Measurements from ENCODE around the gene NUP210. TPM values are rescaled to one million over a fixed set of nuclear protein-coding genes. Genes with fewer than 3 reads are reported as not detected.

NUP210 gene
- polyA plus RNA-seq, 1 of the 3 experiments (the other 2 are of a cell fraction): 1.8 TPM

DNA sequence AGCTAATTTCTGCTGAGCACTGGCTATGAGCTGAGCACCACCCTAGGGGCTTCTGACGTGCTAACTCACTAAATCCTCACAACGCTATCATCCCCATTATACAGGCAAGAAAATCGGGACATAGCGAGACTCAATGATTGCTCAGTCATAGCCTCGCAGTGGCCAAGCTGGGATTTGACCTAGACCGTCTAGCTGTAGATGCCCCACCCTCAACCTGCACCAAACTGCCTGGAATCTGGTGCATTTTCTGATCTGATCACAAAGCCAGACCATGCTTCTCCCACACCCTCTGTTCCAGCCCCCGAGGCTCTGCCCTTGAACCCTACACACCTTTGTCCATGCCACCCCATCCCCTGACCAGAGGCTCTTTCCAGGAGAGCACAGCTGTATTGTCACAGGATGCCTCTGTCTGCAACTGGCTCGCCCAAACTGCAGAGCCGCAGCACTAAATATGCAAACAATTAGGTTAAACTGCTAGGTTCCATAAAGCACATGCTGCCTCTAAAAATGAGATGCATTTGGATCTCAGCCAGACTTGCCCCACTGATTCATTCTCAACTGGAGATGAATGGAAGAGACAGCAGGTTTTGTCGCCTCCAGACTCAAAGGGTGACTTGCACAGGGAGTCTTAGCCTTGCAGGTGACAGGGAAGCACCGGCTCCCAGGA lies 95.2 kb downstream of the NUP210 start:
- peak; percentile 46 for DNase-seq
- no peaks in the 10 kb centered on the region for H3F3A ChIP-seq (replicated peaks; ENCODE audit: insufficient read depth)
- H3K4me3 ChIP-seq (ENCODE audit: low read depth in 2 of 2, low read length in 1 of 2): no peak overlapping the region
- 0 out of 2 replicates have a peak, but pooled peaks have one; percentile 35 for TF ChIP-seq MXI1 (IDR thresholded peaks at IDR 0.05; ENCODE audit: low read depth, low read length)
- TF ChIP-seq NRF1 (IDR thresholded peaks at IDR 0.05; ENCODE audit: low read depth, low read length): no peak
- TF ChIP-seq RCOR1 (IDR thresholded peaks at IDR 0.05; ENCODE audit: low read length): no peak
- POLR2A ChIA-PET: no interaction called here
- H3K4me1 ChIP-seq (ENCODE audit: control insufficient read depth in 1 of 2, insufficient read depth in 2 of 2, low read depth in 1 of 2, low read length in 1 of 2): peaks cover 0 to 9% of the 10 kb centered on the region in 2 experiments; a peak in 1 of 4 replicates
- H2AFZ ChIP-seq (ENCODE audit: low read depth): no peak overlapping the region
- CTCF ChIA-PET: interaction anchor here (1.2 to 2.4 kb wide), 5 partner anchors 19 to 233 kb away, joined by 3 to 8 read pairs (median 4); no protein-coding TSS in a partner anchor
- no peak overlapping the region for H3K27ac ChIP-seq (ENCODE audit: low read depth in 2 of 2, low read length in 1 of 2)
- H3K79me2 ChIP-seq (ENCODE audit: insufficient read depth): no peaks in the 10 kb centered on the region
- no peaks in the 10 kb centered on the region for H3K9me3 ChIP-seq
- no peaks in the 10 kb centered on the region; the same call in 1 of the 2 replicates for H3K27me3 ChIP-seq (ENCODE audit: insufficient read depth)
- 67% methylated on average over 11 of the region's 11 CpGs for WGBS (ENCODE audit: low lambda C conversion rate)
- H3K4me2 ChIP-seq: no peak overlapping the region
- no peaks in the 10 kb centered on the region for H4K20me1 ChIP-seq (ENCODE audit: insufficient read depth)
- H3K9ac ChIP-seq: no peak overlapping the region
- H3K9me2 ChIP-seq: no peaks in the 10 kb centered on the region
- H3K36me3 ChIP-seq (replicated peaks in 1 of 2; ENCODE audit: control insufficient read depth in 1 of 2, insufficient read depth in 2 of 2, low read length in 1 of 2): no peaks in the 10 kb centered on the region

DNA sequence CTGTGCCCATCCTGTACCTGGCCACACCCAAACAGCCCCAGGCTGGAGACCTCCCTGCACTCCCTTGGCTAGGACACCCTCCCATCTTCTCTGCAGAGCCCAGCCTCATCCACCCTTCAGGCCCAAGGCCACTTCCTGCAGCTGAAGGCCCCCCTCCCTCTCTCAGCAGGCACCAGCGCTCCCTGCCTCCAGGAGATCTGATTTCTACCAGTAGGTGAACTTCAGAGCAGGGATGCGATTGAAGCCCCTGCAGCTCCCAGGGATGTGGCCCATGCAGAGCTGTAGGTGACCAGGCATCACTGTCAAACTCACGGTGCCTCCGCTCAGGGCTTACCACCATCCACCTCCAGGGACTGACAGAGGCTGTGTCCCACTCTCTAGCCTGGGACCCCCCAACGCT lies 96.3 kb downstream of the NUP210 start:
- TF ChIP-seq MEF2A (IDR thresholded peaks at IDR 0.05; ENCODE audit: borderline replicate concordance, low read depth) (no peak), MXI1 (IDR thresholded peaks at IDR 0.05; ENCODE audit: low read depth, low read length) (no peak), SMC3 (IDR thresholded peaks at IDR 0.05; ENCODE audit: low read depth, low read length) (no peak), GABPA (IDR thresholded peaks at IDR 0.05; ENCODE audit: low read depth) (no peak), NFIC (IDR thresholded peaks at IDR 0.05; ENCODE audit: borderline replicate concordance) (no peak)
- TF ChIP-seq, protein P1, sequence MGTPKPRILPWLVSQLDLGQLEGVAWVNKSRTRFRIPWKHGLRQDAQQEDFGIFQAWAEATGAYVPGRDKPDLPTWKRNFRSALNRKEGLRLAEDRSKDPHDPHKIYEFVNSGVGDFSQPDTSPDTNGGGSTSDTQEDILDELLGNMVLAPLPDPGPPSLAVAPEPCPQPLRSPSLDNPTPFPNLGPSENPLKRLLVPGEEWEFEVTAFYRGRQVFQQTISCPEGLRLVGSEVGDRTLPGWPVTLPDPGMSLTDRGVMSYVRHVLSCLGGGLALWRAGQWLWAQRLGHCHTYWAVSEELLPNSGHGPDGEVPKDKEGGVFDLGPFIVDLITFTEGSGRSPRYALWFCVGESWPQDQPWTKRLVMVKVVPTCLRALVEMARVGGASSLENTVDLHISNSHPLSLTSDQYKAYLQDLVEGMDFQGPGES (IDR thresholded peaks at IDR 0.05; ENCODE audit: low read depth, low read length): no peak
- H2AFZ ChIP-seq (ENCODE audit: low read depth): no peak overlapping the region
- ChIA-PET POLR2A (no interaction called here), CTCF (interaction anchor here (1.0 to 2.7 kb wide), 6 partner anchors 11 to 232 kb away, joined by 3 to 9 read pairs (median 4); no protein-coding TSS in a partner anchor)
- H3K4me3 ChIP-seq (ENCODE audit: low read depth in 2 of 2, low read length in 1 of 2): no peak overlapping the region
- no peak for DNase-seq
- WGBS (ENCODE audit: low lambda C conversion rate): 54% methylated on average over 2 of the region's 5 CpGs
- H3K79me2 ChIP-seq (ENCODE audit: insufficient read depth): no peaks in the 10 kb centered on the region
- no peaks in the 10 kb centered on the region for H3K9me3 ChIP-seq
- peaks cover 0 to 9% of the 10 kb centered on the region in 2 experiments; a peak in 1 of 4 replicates for H3K4me1 ChIP-seq (ENCODE audit: control insufficient read depth in 1 of 2, insufficient read depth in 2 of 2, low read depth in 1 of 2, low read length in 1 of 2)
- no peak overlapping the region for H3K9ac ChIP-seq
- no peaks in the 10 kb centered on the region for H3K9me2 ChIP-seq
- no peaks in the 10 kb centered on the region for H3K36me3 ChIP-seq (replicated peaks in 1 of 2; ENCODE audit: control insufficient read depth in 1 of 2, insufficient read depth in 2 of 2, low read length in 1 of 2)
- H3K27me3 ChIP-seq (ENCODE audit: insufficient read depth): no peaks in the 10 kb centered on the region; the same call in 1 of the 2 replicates
- no peaks in the 10 kb centered on the region for H4K20me1 ChIP-seq (ENCODE audit: insufficient read depth)
- no peak overlapping the region for H3K27ac ChIP-seq (ENCODE audit: low read depth in 2 of 2, low read length in 1 of 2)
- no peaks in the 10 kb centered on the region for H3F3A ChIP-seq (replicated peaks; ENCODE audit: insufficient read depth)
- no peak overlapping the region for H3K4me2 ChIP-seq

DNA sequence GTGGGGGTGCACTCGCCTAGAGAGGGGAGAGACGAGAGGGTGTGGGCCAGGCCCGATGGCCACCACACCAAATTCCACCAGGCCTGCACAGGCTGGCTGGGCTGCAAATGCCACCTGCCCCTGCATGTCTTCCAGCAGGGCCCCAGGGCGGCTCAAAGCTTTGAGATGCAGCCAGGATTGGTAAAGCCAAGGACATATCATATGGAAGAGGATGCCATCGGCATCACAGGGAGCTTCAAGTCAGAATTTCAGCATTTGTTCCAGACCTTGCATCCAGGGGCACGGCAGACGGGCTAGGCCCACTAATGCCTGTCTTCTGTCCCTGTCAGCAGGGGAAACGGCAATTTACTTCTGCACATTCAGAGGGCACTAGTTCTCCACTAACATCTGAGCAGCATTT lies 97.8 kb downstream of the NUP210 start:
- Histone ChIP-seq H3F3A (replicated peaks; ENCODE audit: insufficient read depth) (no peaks in the 10 kb centered on the region), H4K20me1 (ENCODE audit: insufficient read depth) (no peaks in the 10 kb centered on the region), H3K79me2 (ENCODE audit: insufficient read depth) (no peaks in the 10 kb centered on the region), H3K36me3 (replicated peaks in 1 of 2; ENCODE audit: control insufficient read depth in 1 of 2, insufficient read depth in 2 of 2, low read length in 1 of 2) (no peaks in the 10 kb centered on the region), H3K9me2 (no peaks in the 10 kb centered on the region), H3K27me3 (ENCODE audit: insufficient read depth) (no peaks in the 10 kb centered on the region; the same call in 1 of the 2 replicates), H3K4me1 (ENCODE audit: control insufficient read depth in 1 of 2, insufficient read depth in 2 of 2, low read depth in 1 of 2, low read length in 1 of 2) (peaks cover 0 to 9% of the 10 kb centered on the region in 2 experiments; a peak in 1 of 4 replicates), H3K4me2 (no peak overlapping the region), H3K9me3 (no peaks in the 10 kb centered on the region), H3K4me3 (ENCODE audit: low read depth in 2 of 2, low read length in 1 of 2) (no peak overlapping the region), H3K9ac (no peak overlapping the region), H3K27ac (ENCODE audit: low read depth in 2 of 2, low read length in 1 of 2) (no peak overlapping the region), H2AFZ (ENCODE audit: low read depth) (no peak overlapping the region)
- WGBS (ENCODE audit: low lambda C conversion rate): 77% methylated on average over 7 of the region's 8 CpGs
- ChIA-PET CTCF (interaction anchor here (1.5 to 2.7 kb wide), 2 partner anchors 130 to 230 kb away, joined by 5 to 9 read pairs; no protein-coding TSS in a partner anchor), POLR2A (no interaction called here)
- DNase-seq: no peak
- TF ChIP-seq NFIC (IDR thresholded peaks at IDR 0.05; ENCODE audit: borderline replicate concordance): no peak
- TF ChIP-seq TEAD4 (IDR thresholded peaks at IDR 0.05; ENCODE audit: borderline replicate concordance, insufficient read depth): no peak
- no peak for TF ChIP-seq TAF1 (IDR thresholded peaks at IDR 0.05; ENCODE audit: borderline replicate concordance, low read depth, low read length)
- no peak for TF ChIP-seq NRF1 (IDR thresholded peaks at IDR 0.05; ENCODE audit: low read depth, low read length)
- no peak for TF ChIP-seq YY1 (IDR thresholded peaks at IDR 0.05; ENCODE audit: low read depth)
- TF ChIP-seq, protein P2, sequence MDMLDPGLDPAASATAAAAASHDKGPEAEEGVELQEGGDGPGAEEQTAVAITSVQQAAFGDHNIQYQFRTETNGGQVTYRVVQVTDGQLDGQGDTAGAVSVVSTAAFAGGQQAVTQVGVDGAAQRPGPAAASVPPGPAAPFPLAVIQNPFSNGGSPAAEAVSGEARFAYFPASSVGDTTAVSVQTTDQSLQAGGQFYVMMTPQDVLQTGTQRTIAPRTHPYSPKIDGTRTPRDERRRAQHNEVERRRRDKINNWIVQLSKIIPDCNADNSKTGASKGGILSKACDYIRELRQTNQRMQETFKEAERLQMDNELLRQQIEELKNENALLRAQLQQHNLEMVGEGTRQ (IDR thresholded peaks at IDR 0.05; ENCODE audit: borderline replicate concordance, low read depth, low read length): no peak
- no peak for TF ChIP-seq RFX5 (IDR thresholded peaks at IDR 0.05; ENCODE audit: low read length)
- no peak for TF ChIP-seq EZH2phosphoT487 (IDR thresholded peaks at IDR 0.05; ENCODE audit: borderline replicate concordance, low read depth)
- TF ChIP-seq CHD2 (IDR thresholded peaks at IDR 0.05; ENCODE audit: low read length, partially characterized antibody): no peak
- no peak for TF ChIP-seq SIN3A (IDR thresholded peaks at IDR 0.05; ENCODE audit: borderline replicate concordance, low read depth, low read length)
- no peak for TF ChIP-seq GABPA (IDR thresholded peaks at IDR 0.05; ENCODE audit: low read depth)
- TF ChIP-seq JUND (IDR thresholded peaks at IDR 0.05): no peak
- TF ChIP-seq GATA2 (CRISPR knock-in tag; IDR thresholded peaks at IDR 0.05): no peak
- TF ChIP-seq EP300 (IDR thresholded peaks at IDR 0.05; ENCODE audit: borderline replicate concordance in 1 of 2, low read depth in 1 of 2, low read length in 1 of 2): no peak
- no peak for TF ChIP-seq RAD21 (IDR thresholded peaks at IDR 0.05; ENCODE audit: low read length)
- TF ChIP-seq MXI1 (IDR thresholded peaks at IDR 0.05; ENCODE audit: low read depth, low read length): no peak

Data from SK-N-SH (cell line).